B cell (primary cell): Measurements from ENCODE around the gene TCF7L2. TPM values are rescaled to one million over a fixed set of nuclear protein-coding genes. Genes with fewer than 3 reads are reported as not detected.

Source experiments
- ATAC-seq: fragments of 200-7000 bp; cut with Tn5 transposase; one replicate; pipeline ENCODE4 v1.10.0; 2021; ENCODE audit warnings: low read depth, mild to moderate bottlenecking, moderate number of reproducible peaks, moderate library complexity
- CTCF ChIA-PET: fragments of 350-600 bp; sonication (Branson Sonifier 250); formaldehyde crosslinking; loops from one replicate; lab custom pipeline; 2021; ENCODE audit warnings: antibody characterized with exemption, inconsistent platforms; lab: Charles Lee
- POLR2A ChIA-PET: fragments of 350-600 bp; sonication (Branson Sonifier 250); formaldehyde crosslinking; loops from one replicate; lab custom pipeline; 2021; ENCODE audit warnings: antibody characterized with exemption; lab: Charles Lee
- DNase-seq: peaks from one replicate; pipeline ENCODE4 v3.0.0; 2013
- H2AFZ ChIP-seq: 2 replicates; pipeline ENCODE4 v1.6.1; 2012; ENCODE audit warnings: mild to moderate bottlenecking, low read depth, low read length; ENCODE audit not compliant: insufficient read depth, poor library complexity, severe bottlenecking
- H3K27ac ChIP-seq, 2 donors: 1 replicate in 1 of 2; 2 replicates in 1 of 2; pipeline ENCODE4 v1.5.1; 2012 to 2013; ENCODE audit warnings: low read length in 2 of 2, mild to moderate bottlenecking in 2 of 2, moderate library complexity in 1 of 2
- H3K27me3 ChIP-seq, 4 experiments: fragments of 200-600 bp in 1 of 4; sonication (generic) in 1 of 4; replicated peaks in 1 of 4; 1 replicate in 2 of 4; 2 replicates in 2 of 4; pipeline versions ENCODE4 v1.6.1 to v1.7.0; 2013 to 2016; ENCODE audit warnings: low read length in 3 of 4, mild to moderate bottlenecking in 2 of 4, mixed read lengths in 1 of 4, moderate library complexity in 1 of 4; ENCODE audit not compliant: insufficient read depth in 4 of 4, control insufficient read depth in 3 of 4; ENCODE audit errors: control extremely low read depth in 1 of 4
- H3K36me3 ChIP-seq, 2 experiments: replicated peaks in 1 of 2; 1 replicate in 1 of 2; 2 replicates in 1 of 2; pipeline versions ENCODE4 v1.6.1 to v1.7.1; 2013; ENCODE audit warnings: low read length in 1 of 2; ENCODE audit not compliant: insufficient read depth in 2 of 2, control insufficient read depth in 1 of 2; ENCODE audit errors: control extremely low read depth in 1 of 2, extremely low read depth in 1 of 2
- H3K4me1 ChIP-seq, 2 donors: fragments of 200-600 bp in 1 of 2; sonication (generic) in 1 of 2; 1 replicate in 1 of 2; 2 replicates in 1 of 2; pipeline versions ENCODE4 v1.5.1 to v1.6.1; 2013 to 2017; ENCODE audit warnings: low read length in 2 of 2; ENCODE audit not compliant: control insufficient read depth in 2 of 2, insufficient read depth in 2 of 2
- H3K4me2 ChIP-seq: replicated peaks from 2 replicates; pipeline ENCODE3; 2012; ENCODE audit warnings: mild to moderate bottlenecking, low read depth, low read length; ENCODE audit not compliant: poor library complexity, severe bottlenecking
- H3K4me3 ChIP-seq, 5 experiments: fragments of 200-600 bp in 1 of 5; sonication (generic) in 1 of 5; 1 replicate in 3 of 5; 2 replicates in 2 of 5; pipeline versions ENCODE4 v1.5.1 to v1.7.0; 2011 to 2016; ENCODE audit warnings: low read length in 4 of 5, mild to moderate bottlenecking in 4 of 5, low read depth in 2 of 5, control low read depth in 1 of 5, moderate library complexity in 1 of 5; ENCODE audit not compliant: insufficient read depth in 1 of 5; ENCODE audit errors: control extremely low read depth in 1 of 5, extremely low read depth in 1 of 5
- H3K79me2 ChIP-seq: fragments of 200-600 bp; sonication (generic); one replicate; pipeline ENCODE4 v1.6.0; 2016; ENCODE audit warnings: low read length; ENCODE audit not compliant: control insufficient read depth, insufficient read depth
- H3K9ac ChIP-seq: fragments of 200-600 bp; sonication (generic); 2 replicates; pipeline ENCODE4 v1.6.1; 2017; ENCODE audit warnings: mild to moderate bottlenecking, low read length, moderate library complexity
- H3K9me3 ChIP-seq, 3 donors: one replicate each; pipeline versions ENCODE4 v1.6.1 to v1.7.1; 2013; ENCODE audit warnings: low read length in 2 of 3; ENCODE audit not compliant: control insufficient read depth in 2 of 3, insufficient read depth in 1 of 3; ENCODE audit errors: control extremely low read depth in 1 of 3
- H4K20me1 ChIP-seq: 2 replicates; pipeline ENCODE4 v1.6.0; 2012; ENCODE audit warnings: mild to moderate bottlenecking, low read length; ENCODE audit not compliant: insufficient read depth, control insufficient read depth, poor library complexity, severe bottlenecking
- H3K27ac Mint-ChIP-seq: one replicate; pipeline ENCODE4 v1.8.0; 2021; ENCODE audit warnings: mixed read lengths
- H3K27me3 Mint-ChIP-seq: one replicate; pipeline ENCODE4 v1.8.0; 2021; ENCODE audit warnings: mixed read lengths
- H3K4me1 Mint-ChIP-seq: one replicate; pipeline ENCODE4 v1.8.0; 2021; ENCODE audit warnings: mixed read lengths
- H3K4me3 Mint-ChIP-seq: one replicate; pipeline ENCODE4 v1.8.0; 2021; ENCODE audit warnings: mixed read lengths
- H3K9me3 Mint-ChIP-seq: one replicate; pipeline ENCODE4 v1.8.0; 2022; ENCODE audit warnings: mixed read lengths; ENCODE audit not compliant: insufficient read depth
- CTCF ChIP-seq: fragments of 200-600 bp; IDR thresholded peaks from one replicate; pipeline ENCODE4 v1.8.0; 2022; ENCODE audit warnings: antibody characterized with exemption, mild to moderate bottlenecking
- EZH2 ChIP-seq: IDR thresholded peaks from 2 replicates; pipeline ENCODE4 v1.6.1; 2012; ENCODE audit warnings: borderline replicate concordance, low read depth, mild to moderate bottlenecking, moderate library complexity, low read length; ENCODE audit not compliant: insufficient read depth, poor library complexity, severe bottlenecking
- WGBS: methylation state at CpG from one replicate; pipeline ENCODE4 v1.1.5; 2013; ENCODE audit warnings: missing lambda C conversion rate; ENCODE audit not compliant: insufficient coverage; 5-methylcytosine and 5-hydroxymethylcytosine counted together
- intact Hi-C: fragments of 100-400 bp; cut with micrococcal nuclease; formaldehyde crosslinking; loops from one replicate; pipeline ENCODE4 v1.10.0; 2022
- polyA plus RNA-seq: library from polyadenylated mRNA; depleted of rRNA; stranded (reverse); fragments of >200 nt; gene quantifications from 2 replicates; pipeline ENCODE4 v1.2.3, GENCODE V29; 2012
- total RNA-seq, 2 donors: library from RNA; stranded (reverse); fragments of 120-200 nt in 1 of 2; gene quantifications; 1 replicate in 1 of 2; 2 replicates in 1 of 2; pipeline versions ENCODE4 v1.2.3 to v1.2.4, GENCODE V29; 2013 to 2022

Gene TCF7L2
- total and polyA plus RNA-seq, 2 donors (not counting 1 experiment from before 2014, with no cell fraction given), result 0.48 to 1.1 TPM

GRCh38 chr10:113068178-113068890 lies 118.3 kb downstream of the TCF7L2 start:
- Histone ChIP-seq H3K79me2 (no peaks in the 10 kb centered on the region), H3K27me3 (no peaks in the 10 kb centered on the region), H2AFZ (no peak overlapping the region), H3K4me1 (no peaks in the 10 kb centered on the region), H3K4me3 (no peak overlapping the region), H3K9ac (no peak overlapping the region), H3K4me2 (no peak overlapping the region), H4K20me1 (no peaks in the 10 kb centered on the region), H3K27ac (no peak overlapping the region), H3K9me3 (no peaks in the 10 kb centered on the region), H3K36me3 (no peaks in the 10 kb centered on the region)
- no peaks in the 10 kb centered on the region for H3K9me3 Mint-ChIP-seq
- no peak overlapping the region for H3K27ac Mint-ChIP-seq
- TF ChIP-seq EZH2 (no peak), CTCF (no peak)
- ChIA-PET CTCF (no interaction called here), POLR2A (no interaction called here)
- no peak overlapping the region for H3K4me3 Mint-ChIP-seq
- intact Hi-C loops, result no loop called here
- 94% methylated on average over 10 of the region's 13 CpGs for WGBS
- ATAC-seq (no peak), DNase-seq (no peak)
- H3K27me3 Mint-ChIP-seq, result peaks cover 4% of the 10 kb centered on the region
- no peaks in the 10 kb centered on the region for H3K4me1 Mint-ChIP-seq

- WGBS, result 100% methylated on average over 4 of the region's 7 CpGs
- no peak overlapping the region for H3K4me3 Mint-ChIP-seq
- CTCF ChIA-PET, result no interaction called here
- no peak overlapping the region for H3K27ac Mint-ChIP-seq
- no peak for DNase-seq
- Histone ChIP-seq H3K79me2 (no peaks in the 10 kb centered on the region), H3K4me1 (no peaks in the 10 kb centered on the region), H3K4me3 (no peak overlapping the region), H3K27ac (no peak overlapping the region), H3K9me3 (no peaks in the 10 kb centered on the region), H3K27me3 (no peaks in the 10 kb centered on the region), H2AFZ (no peak overlapping the region), H3K9ac (no peak overlapping the region), H3K36me3 (no peaks in the 10 kb centered on the region), H4K20me1 (no peaks in the 10 kb centered on the region), H3K4me2 (no peak overlapping the region)
- no peaks in the 10 kb centered on the region for H3K4me1 Mint-ChIP-seq
- intact Hi-C loops, result no loop called here
- peaks cover 4% of the 10 kb centered on the region for H3K27me3 Mint-ChIP-seq
- no peaks in the 10 kb centered on the region for H3K9me3 Mint-ChIP-seq
- POLR2A ChIA-PET, result no interaction called here
- TF ChIP-seq CTCF (no peak), EZH2 (no peak)
- ATAC-seq, result no peak
Observed at GRCh38 chr10:113069595-113069994, 119.5 kb downstream of the TCF7L2 start.
